ENCODE measurements around the gene PARP9.
"Not testable (repeated sequence)": the region's sequence is repeated elsewhere in the genome, so short reads cannot be mapped to it uniquely, and the experiment has no call there.

PARP9 gene

DNA sequence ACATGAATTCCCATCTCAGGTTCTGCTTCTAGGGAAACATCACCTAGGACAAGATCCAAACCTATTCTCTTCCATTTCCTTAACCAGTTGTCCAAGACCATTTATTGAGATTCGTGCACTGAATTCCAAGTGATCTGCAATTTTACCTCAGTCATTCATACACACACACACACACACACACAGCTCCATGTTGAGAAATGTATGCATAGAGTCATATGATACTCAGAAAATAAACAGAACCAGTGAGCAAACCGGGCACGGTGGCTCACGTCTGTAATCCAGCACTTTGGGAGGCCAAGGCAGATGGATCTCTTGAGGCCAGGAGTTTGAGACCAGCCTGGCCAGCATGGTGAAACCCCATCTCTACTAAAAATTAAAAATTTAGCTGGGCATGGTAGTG, 43.2 kb downstream of the PARP9 start:
- Histone ChIP-seq H3K36me3 (ENCODE audit: insufficient read depth, low read length) (no peaks in the 10 kb centered on the region), H3K9ac (ENCODE audit: low read depth, low read length) (no peak overlapping the region), H3K9me3 (ENCODE audit: control insufficient read depth, insufficient read depth, low read length) (no peaks in the 10 kb centered on the region), H3K4me1 (ENCODE audit: insufficient read depth, low read length) (no peaks in the 10 kb centered on the region)

DNA sequence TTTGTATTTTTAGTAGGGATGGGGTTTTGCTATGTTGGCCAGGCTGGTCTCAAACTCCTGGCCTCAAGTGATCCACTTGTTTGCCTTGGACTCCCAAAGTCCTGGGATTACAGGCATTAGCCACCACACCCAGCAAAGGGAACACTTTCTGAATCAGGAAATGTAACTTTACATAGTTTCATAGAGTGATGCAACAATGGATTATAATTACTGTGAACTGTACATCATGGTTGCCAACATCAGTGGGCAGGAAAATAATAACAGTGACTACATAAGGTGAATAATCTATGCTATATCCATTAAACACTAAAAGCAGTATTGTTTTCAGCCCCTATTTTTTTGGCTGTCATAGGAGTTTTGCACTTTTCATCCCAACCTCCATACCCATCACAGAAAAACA, 44.4 kb downstream of the PARP9 start:
- Histone ChIP-seq H3K9ac (ENCODE audit: low read depth, low read length) (no peak overlapping the region), H3K4me1 (ENCODE audit: insufficient read depth, low read length) (no peaks in the 10 kb centered on the region), H3K9me3 (ENCODE audit: control insufficient read depth, insufficient read depth, low read length) (no peaks in the 10 kb centered on the region), H3K36me3 (ENCODE audit: insufficient read depth, low read length) (no peaks in the 10 kb centered on the region)

DNA sequence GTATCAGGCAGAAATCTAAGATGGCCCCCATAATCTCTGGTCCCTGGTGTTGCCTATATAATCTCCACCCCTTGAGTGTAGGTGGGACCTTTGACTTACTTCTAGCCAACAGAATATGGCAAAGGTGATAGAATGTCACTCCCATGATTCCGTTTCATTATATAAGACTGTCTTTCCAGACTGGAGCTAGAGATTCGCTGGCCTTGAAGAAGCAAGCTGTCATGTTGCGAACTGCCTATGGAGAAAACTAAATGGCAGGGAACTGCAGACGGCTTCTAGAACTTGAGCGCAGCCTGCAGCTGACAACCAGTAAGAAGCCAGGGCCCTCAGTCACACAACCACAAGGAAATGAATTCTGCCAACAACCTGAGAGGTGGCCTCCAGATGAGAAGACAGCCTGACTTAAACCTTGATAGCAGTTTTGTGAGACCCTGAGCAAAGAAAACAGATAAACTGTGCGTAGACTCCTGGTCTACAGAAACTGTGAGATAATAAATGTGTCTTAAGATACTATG, 47.2 kb downstream of the PARP9 start:
- no peaks in the 10 kb centered on the region for H3K9me3 ChIP-seq (ENCODE audit: control insufficient read depth, insufficient read depth, low read length)

DNA sequence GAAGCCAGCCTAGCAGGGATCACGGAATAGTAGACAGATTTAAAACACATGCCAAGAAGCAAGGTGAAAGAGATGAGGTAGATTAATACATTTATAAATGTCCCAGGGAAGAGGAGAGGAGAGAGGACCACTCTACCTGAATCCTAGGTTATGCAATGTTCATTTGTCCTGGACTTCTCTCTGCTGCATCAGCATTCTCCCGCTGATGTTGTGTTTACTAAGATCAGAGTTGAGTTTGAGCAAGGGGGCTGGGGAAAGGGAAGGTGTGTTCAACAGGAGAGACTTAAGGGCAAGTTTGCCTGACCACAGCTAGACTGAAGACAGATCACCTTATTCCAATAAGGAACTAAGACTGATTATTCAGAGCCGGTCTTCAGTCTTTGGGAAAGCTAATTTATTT, 48.2 kb downstream of the PARP9 start:
- H3K4me1 ChIP-seq (ENCODE audit: insufficient read depth, low read length): peaks cover 8% of the 10 kb centered on the region; the same call in 1 of the 2 replicates
- no peaks in the 10 kb centered on the region for H3K36me3 ChIP-seq (ENCODE audit: insufficient read depth, low read length)

More for the DNA sequence above, 47.2 kb downstream of the PARP9 start:
- peaks cover 3% of the 10 kb centered on the region; the same call in 1 of the 2 replicates for H3K4me1 ChIP-seq (ENCODE audit: insufficient read depth, low read length)
- H3K9ac ChIP-seq (ENCODE audit: low read depth, low read length): no peak overlapping the region
- H3K36me3 ChIP-seq (ENCODE audit: insufficient read depth, low read length): no peaks in the 10 kb centered on the region

DNA sequence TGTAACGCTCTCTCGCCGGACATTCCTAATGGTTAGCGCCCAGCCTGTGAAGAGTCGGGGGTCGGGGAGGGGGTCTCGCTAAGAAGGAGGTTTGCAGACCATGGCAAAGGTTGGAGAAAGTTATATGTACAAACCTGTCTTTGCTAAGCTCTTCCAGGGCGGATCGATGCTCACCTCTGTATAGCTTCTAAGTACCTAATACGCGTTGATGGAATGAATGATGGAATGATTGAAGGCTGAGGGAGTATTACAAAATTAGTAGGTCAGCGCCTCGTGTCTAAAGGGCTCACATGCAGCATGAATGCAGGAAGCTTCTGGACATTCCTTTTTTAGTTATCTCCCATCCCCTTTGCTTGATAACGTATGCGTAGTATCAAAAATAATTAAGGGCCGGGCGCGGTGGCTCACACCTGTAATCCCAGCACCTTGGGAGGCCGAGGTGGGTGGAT, 49.1 kb downstream of the PARP9 start:
- Histone ChIP-seq H3K9me3 (ENCODE audit: control insufficient read depth, insufficient read depth, low read length) (no peaks in the 10 kb centered on the region), H3K36me3 (ENCODE audit: insufficient read depth, low read length) (no peaks in the 10 kb centered on the region), H3K4me1 (ENCODE audit: insufficient read depth, low read length) (peaks cover 16% of the 10 kb centered on the region), H3K9ac (ENCODE audit: low read depth, low read length) (peak overlapping the region; percentile 92; the same call in 1 of the 2 replicates)

More for the DNA sequence above, 48.2 kb downstream of the PARP9 start:
- H3K9ac ChIP-seq (ENCODE audit: low read depth, low read length): no peak overlapping the region
- no peaks in the 10 kb centered on the region for H3K9me3 ChIP-seq (ENCODE audit: control insufficient read depth, insufficient read depth, low read length)

GRCh38 chr3:122514123-122515019, 49.7 kb downstream of the PARP9 start, which contains the start of gene KPNA1:
KPNA1 (minus strand) TSS chr3:122514939; CDS start chr3:122496565, 18,374 bp downstream.
- peak within 1 kb of the TSS; percentile 92 for H3K9ac ChIP-seq (ENCODE audit: low read depth, low read length)
- no peaks in the 10 kb centered on the region for H3K36me3 ChIP-seq (ENCODE audit: insufficient read depth, low read length)
- peaks cover 19% of the 10 kb centered on the region for H3K4me1 ChIP-seq (ENCODE audit: insufficient read depth, low read length)
- no peaks in the 10 kb centered on the region for H3K9me3 ChIP-seq (ENCODE audit: control insufficient read depth, insufficient read depth, low read length)

DNA sequence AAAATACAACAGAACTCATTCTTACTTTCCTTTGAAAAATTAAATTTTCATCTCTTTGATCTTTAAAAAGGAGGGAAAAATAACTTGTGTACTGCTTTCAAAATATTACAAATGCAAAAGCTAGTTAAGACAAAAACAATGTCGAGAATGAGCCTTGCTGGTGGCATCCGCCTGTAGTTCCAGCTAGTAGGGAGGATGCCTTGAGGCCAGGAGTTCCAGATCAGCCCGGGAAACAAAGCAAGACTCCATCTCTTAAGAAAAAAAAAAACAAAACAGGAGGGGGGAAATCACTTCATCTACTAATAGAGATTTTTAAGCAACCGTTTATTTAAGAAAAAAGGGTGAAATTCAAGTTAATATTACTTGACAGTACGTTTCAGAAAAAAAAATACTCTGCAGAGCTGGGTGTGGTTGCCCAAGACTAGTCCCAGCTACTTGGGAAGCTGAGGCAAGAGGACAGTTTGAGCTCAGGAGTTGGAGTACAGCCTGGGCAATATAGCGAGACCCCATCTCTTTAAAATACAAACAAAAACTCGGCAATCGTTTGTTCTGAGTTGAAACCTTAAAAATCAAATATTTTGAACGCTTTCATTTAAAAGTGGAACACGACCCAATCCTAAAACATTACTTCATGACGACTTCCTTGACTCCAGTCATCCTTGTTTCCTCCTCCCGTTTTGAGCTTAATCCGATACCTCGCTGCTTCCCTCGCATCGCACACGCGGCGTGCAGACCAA, 50.5 kb downstream of the PARP9 start:
- peak overlapping the region; percentile 92; the same call in 1 of the 2 replicates for H3K9ac ChIP-seq (ENCODE audit: low read depth, low read length)
- H3K4me1 ChIP-seq (ENCODE audit: insufficient read depth, low read length): peaks cover 20% of the 10 kb centered on the region
- no peaks in the 10 kb centered on the region for H3K36me3 ChIP-seq (ENCODE audit: insufficient read depth, low read length)
- no peaks in the 10 kb centered on the region for H3K9me3 ChIP-seq (ENCODE audit: control insufficient read depth, insufficient read depth, low read length)

DNA sequence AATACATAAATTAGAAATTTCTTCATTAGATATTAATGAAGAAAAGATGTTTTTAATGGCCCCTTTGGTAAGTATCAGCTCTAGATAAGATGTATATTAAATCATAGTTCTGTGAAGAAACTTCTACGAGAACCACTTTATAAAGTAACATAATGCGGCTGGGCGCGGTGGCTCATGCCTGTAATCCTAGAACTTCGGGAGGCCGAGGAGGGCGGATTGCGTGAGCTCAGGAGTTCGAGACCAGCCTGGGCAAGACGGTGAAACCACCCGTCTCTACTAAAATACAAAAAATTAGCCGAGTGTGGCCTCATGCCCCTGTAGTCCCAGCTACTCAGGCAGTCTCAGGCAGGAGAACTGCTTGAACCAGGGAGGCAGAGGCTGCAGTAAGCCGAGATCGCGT, 51.8 kb downstream of the PARP9 start:
- H3K36me3 ChIP-seq (ENCODE audit: insufficient read depth, low read length): no peaks in the 10 kb centered on the region

GRCh38 chr3:122510878-122511535, 53.1 kb downstream of the PARP9 start:
- H3K4me1 ChIP-seq (ENCODE audit: insufficient read depth, low read length): peaks cover 24% of the 10 kb centered on the region
- H3K9ac ChIP-seq (ENCODE audit: low read depth, low read length): no peak overlapping the region
- H3K9me3 ChIP-seq (ENCODE audit: control insufficient read depth, insufficient read depth, low read length): no peaks in the 10 kb centered on the region
- no peaks in the 10 kb centered on the region for H3K36me3 ChIP-seq (ENCODE audit: insufficient read depth, low read length)

More for the DNA sequence above, 51.8 kb downstream of the PARP9 start:
- H3K9ac ChIP-seq (ENCODE audit: low read depth, low read length): 0 out of 2 replicates have a peak overlapping the region, but pooled peaks have one; percentile 7
- no peaks in the 10 kb centered on the region for H3K9me3 ChIP-seq (ENCODE audit: control insufficient read depth, insufficient read depth, low read length)
- H3K4me1 ChIP-seq (ENCODE audit: insufficient read depth, low read length): peaks cover 24% of the 10 kb centered on the region

DNA sequence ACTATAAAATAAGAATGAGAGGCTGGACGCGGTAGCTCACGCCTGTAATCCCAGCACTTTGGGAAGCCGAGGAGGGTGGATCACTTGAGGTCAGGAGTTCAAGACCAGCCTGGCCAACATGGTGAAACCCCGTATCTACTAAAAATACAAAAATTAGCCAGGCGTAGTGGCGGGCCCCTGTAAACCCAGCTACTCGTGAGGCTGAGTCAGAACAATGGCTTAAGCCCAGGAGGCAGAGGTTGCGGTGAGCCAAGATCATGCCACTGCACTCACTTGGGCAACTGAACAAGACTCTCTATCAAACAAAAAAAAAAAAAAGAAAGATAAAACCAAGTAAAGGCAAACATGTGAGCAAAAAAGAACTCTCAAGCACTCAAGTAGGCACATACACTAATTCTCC, 55.2 kb downstream of the PARP9 start:
- not testable (repeated sequence) for H3K36me3 ChIP-seq (ENCODE audit: insufficient read depth, low read length); H3K9ac ChIP-seq (ENCODE audit: low read depth, low read length); H3K9me3 ChIP-seq (ENCODE audit: control insufficient read depth, insufficient read depth, low read length)
- peaks cover 24% of the 10 kb centered on the region for H3K4me1 ChIP-seq (ENCODE audit: insufficient read depth, low read length)

GRCh38 chr3:122508135-122508914, 55.8 kb downstream of the PARP9 start:
- Histone ChIP-seq H3K4me1 (ENCODE audit: insufficient read depth, low read length) (peaks cover 24% of the 10 kb centered on the region), H3K36me3 (ENCODE audit: insufficient read depth, low read length) (no peaks in the 10 kb centered on the region), H3K9ac (ENCODE audit: low read depth, low read length) (no peak overlapping the region), H3K9me3 (ENCODE audit: control insufficient read depth, insufficient read depth, low read length) (no peaks in the 10 kb centered on the region)

GRCh38 chr3:122506450-122506849, 57.6 kb downstream of the PARP9 start:
- no peaks in the 10 kb centered on the region for H3K36me3 ChIP-seq (ENCODE audit: insufficient read depth, low read length)
- no peaks in the 10 kb centered on the region for H3K9me3 ChIP-seq (ENCODE audit: control insufficient read depth, insufficient read depth, low read length)
- peaks cover 29% of the 10 kb centered on the region for H3K4me1 ChIP-seq (ENCODE audit: insufficient read depth, low read length)
- no peak overlapping the region for H3K9ac ChIP-seq (ENCODE audit: low read depth, low read length)

GRCh38 chr3:122505676-122506075, 58.4 kb downstream of the PARP9 start:
- no peaks in the 10 kb centered on the region for H3K9me3 ChIP-seq (ENCODE audit: control insufficient read depth, insufficient read depth, low read length)
- H3K4me1 ChIP-seq (ENCODE audit: insufficient read depth, low read length): peaks cover 23% of the 10 kb centered on the region
- no peaks in the 10 kb centered on the region for H3K36me3 ChIP-seq (ENCODE audit: insufficient read depth, low read length)

More at GRCh38 chr3:122505676-122506075, 58.4 kb downstream of the PARP9 start:
- no peak overlapping the region for H3K9ac ChIP-seq (ENCODE audit: low read depth, low read length)
